Erythroblast (primary cell): ENCODE results near the gene C2CD3.
"Not testable (repeated sequence)": the region's sequence is repeated elsewhere in the genome, so short reads cannot be mapped to it uniquely, and the experiment has no call there.

Experiments used
- DNase-seq, 2 experiments: peaks; one replicate each; lab custom pipeline; 2025; lab: John Stamatoyannopoulos, UW
- GATA1 ChIP-seq: IDR thresholded peaks from 2 replicates; pipeline ENCODE4 v1.6.1; 2011; ENCODE audit warnings: low read depth, mild to moderate bottlenecking, control low read depth, low read length, moderate library complexity
- POLR2A ChIP-seq: IDR thresholded peaks from 2 replicates; pipeline ENCODE4 v1.6.1; 2011; ENCODE audit warnings: mild to moderate bottlenecking, low read length

C2CD3 gene

DNA sequence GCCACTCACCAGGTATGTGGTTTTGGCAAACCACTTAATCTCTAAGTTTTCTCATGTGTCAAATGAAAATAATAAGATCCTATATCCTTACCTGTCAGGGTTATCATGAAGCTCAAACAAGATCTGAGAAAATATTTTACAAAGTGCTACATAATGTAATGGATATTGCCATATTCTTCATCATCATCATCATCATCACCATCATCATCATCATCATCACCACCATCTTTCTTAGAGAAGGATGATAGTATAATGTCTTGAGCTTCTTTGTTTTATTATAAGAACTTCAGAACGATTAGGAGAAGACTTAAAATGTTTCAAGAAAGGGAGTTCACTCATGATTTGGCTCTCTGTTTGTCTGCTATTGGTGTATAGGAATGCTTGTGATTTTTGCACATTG lies 89.4 kb downstream of the C2CD3 start:
- TF ChIP-seq GATA1 (no peak), POLR2A (no peak)
- DNase-seq, result no peak

DNA sequence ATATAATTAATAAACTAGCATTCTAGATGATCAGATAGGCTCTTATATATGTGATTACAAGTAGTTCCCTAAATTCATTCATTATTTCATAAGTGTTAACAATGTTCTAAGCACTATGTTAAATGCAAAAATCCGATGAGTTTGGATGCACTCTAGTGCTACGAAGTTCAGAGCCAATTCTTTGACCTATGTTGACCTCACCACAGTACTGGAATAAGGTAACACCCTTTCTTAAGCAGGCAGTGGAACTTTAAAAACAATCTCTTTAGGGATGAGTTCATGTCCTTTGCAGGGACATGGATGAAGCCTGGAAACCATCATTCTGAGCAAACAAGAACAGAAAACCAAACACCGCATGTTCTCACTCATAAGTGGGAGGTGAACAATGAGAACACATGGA lies 93.6 kb downstream of the C2CD3 start:
- TF ChIP-seq POLR2A (no peak), GATA1 (no peak)
- DNase-seq, result peak in 1 of 2 experiments; percentile 21

DNA sequence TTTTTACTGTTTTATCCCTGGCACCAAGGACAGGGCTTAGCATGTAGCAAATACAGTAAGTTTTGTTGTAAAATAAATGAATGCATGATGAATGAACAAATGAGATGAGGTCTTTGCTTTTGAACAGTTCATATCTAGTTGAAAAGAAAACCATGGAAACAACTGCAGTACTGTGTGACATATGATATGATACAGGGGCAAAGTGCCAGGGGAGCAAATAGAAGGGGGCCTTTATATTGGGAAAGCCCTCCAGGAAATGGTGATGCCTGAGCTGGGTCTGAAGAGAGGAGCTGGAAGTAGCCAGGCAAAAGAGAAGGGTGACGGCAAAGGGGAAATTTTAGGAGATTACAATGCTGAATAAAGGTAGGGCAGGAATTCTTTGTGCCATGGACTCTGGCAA lies 98.1 kb downstream of the C2CD3 start:
- no peak for DNase-seq
- TF ChIP-seq POLR2A (no peak), GATA1 (no peak)

DNA sequence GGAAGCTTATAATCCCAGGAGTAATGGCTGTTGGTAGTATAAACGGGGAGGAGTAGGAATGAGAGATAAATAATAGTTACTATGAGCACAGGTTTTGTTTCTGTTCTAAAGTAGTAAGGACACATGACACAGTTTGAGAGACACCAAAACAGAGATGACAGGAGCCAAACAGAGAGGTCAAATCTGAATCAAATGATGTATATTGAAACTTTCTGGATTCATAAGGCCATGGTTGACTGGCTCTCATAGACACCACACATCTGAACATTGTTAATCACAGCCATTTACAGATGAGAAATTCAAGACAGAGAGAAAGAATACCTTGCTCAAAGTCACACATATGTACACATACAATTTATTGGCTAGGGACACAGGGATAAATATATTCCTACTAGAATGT lies 98.5 kb downstream of the C2CD3 start:
- DNase-seq, result no peak
- no peak for TF ChIP-seq GATA1
- no peak for TF ChIP-seq POLR2A

DNA sequence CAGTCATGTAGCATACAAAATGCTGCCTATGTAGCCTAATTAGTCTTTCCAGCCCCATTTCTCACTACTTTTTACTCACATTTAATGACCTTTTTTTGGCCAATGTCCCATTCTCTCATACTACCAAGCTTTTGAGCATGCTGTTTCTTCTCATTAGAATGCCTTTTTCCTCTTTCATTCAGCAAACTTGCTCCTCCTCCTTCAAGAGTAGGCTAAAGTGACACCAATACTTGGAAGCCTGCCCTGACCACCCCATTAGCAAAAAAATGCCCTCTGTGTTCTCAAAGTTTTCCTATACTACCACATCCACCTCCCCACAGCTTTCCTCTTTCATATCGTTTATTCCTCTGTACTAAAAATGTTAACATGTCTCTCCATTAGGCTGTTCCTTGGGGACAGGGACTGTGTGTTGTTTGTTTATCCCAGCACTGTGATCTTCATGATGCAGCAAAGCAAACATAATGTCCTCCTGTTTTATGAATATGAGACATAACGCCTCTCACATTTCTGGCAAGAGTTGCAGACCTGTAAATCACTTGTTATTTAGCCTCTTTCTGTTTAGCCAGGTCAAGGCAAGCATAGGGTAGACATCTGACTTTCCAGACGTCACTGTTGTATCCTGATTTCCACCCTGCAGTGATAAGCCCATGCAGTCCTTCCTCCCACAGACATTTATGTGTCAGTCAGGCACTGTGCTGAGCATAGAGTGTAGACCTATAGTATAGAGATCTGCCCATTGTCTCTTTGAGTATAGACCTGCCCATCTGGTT lies 99.9 kb downstream of the C2CD3 start:
- TF ChIP-seq GATA1 (no peak), POLR2A (peak; percentile 59)
- DNase-seq, result peak; percentile 65 to 71

DNA sequence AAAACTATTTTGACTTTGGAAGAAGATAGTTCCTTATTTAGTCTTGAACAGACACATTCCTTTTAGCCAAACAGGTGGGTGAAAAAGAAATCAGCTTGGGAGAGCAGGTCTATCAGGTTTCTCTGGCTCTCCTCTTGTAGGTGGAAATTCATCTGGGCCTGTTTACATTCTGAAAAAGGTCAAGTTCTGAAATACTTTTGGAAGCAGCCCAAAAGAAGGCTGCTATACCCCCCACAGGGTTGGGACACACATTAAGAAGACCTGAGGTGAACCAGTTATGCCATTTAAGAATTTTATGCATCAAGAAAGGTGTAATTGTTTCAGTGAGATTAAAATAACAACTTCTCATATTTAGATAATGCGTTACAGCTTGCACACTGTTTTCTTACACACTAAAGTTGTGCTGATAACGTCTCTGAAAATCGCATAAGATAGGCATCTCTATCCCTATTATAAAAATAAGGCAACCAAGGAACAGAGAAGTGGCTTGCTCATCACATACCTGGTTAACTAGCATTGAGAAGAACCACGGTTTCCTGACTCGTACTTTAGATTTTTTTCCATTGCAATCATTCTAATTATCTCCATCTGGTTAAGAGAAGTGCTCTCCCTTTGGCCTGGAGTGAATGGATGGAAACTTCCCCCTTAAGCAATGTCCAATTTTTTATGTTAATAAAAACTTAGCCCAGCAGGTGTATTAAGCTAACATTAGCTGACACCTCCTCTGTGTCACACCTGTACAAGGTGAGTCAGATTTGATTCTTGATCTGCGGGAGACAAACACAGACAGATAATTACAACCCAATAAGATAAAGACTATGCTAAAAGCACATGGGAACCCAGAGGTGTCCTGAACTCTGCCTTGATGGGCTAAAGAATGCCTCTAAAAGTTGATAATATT lies 101.4 kb downstream of the C2CD3 start:
- TF ChIP-seq POLR2A, result no peak
- no peak for TF ChIP-seq GATA1

DNA sequence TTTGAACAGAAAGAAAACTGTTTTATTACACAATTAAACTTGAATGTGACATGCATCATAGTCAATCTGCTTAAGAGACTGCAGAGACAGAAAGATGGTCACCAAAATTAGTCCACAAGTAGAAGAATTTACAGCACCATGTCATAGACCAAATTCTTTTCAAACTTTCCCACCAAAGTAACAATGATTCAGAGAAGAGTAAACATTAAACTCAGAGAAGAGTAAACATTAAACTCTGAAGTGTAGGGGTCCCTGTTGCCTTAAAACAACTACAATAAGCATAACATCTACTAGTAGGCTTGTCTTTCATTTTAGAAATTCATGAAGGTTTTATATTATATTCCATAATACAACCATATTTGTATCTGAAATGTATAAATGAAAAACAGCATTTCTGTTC lies 104.1 kb downstream of the C2CD3 start:
- DNase-seq, result not testable (repeated sequence)

More for the DNA sequence above, 101.4 kb downstream of the C2CD3 start:
- DNase-seq, result no peak

DNA sequence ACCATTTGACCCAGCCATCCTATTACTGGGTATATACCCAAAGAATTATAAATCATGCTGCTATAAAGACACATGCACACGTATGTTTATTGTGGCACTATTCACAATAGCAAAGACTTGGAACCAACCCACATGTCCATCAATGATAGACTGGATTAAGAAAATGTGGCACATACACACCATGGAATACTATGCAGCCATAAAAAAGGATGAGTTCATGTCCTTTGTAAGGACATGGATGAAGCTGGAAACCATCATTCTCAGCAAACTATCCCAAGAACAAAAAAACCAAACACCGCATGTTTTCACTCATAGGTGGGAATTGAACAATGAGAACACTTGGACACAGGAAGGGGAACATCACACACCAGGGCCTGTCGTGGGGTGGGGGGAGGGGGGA lies 105.3 kb downstream of the C2CD3 start:
- DNase-seq, result not testable (repeated sequence)

DNA sequence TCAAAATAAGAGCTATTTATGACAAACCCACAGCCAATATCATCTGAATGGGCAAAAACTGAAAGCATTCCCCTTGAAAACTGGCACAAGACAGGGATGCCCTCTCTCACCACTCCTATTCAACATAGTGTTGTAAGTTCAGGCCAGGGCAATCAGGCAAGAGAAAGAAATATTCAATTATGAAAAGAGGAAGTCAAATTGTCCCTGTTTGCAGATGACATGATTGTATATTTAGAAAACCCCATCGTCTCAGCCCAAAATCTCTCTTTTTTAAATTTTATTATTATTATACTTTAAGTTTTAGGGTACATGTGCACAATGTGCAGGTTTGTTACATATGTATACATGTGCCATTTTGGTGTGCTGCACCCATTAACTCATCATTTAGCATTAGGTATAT lies 107.2 kb downstream of the C2CD3 start:
- DNase-seq, result not testable (repeated sequence)

DNA sequence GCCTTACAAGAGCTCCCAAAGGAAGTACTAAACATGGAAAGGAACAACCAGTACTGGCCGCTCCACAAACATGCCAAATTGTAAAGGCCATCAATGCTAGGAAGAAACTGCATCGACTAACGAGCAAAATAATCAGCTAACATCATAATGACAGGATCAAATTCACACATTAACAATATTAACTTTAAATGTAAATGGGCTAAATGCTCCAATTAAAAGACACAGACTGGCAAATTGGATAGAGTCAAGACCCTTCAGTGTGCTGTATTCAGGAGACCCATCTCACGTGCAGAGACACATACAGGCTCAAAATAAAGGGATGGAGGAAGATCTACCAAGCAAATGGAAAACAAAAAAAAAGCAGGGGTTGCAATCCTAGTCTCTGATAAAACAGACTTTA lies 109.2 kb downstream of the C2CD3 start:
- not testable (repeated sequence) for DNase-seq

DNA sequence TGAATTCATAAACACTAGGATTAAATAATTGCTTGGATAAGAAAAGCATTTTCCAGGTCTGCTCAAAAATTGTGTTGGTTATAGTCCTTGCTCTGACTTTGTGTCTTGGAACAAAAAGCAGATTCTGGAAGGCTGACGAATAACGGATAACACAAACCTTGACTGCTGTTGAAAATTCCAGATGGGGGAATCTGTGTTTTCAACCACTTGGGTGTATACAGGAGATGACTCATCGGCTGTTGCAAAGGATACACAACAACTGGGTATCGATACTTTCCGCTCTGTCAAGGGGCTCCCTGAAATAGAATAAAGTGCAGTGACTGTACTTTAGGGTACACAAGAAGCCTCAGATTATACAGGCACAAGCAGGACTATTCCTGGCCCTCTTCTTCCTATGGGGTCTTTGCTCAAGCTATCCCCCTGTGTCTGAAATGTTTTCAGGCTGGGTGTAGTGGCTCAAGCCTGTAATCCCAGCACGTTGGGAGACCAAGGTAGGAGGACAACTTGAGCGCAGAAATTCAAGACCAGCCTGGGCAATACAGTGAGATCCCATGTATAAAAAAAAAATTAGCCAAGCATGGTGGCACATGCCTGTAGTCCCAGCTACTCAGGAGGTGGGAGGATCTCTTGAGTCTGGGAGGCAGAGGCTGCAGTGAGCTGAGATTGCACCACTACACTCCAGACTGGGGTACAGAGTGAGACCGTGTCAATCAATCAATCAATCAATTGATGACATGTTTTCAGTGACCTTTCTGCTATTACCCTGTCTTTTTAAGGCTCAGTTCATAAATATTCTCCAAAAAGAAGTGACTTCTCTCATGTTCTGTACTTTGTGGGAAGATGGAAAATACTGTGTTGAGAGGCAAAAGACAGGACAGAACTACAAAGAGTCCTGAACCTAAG lies 113.3 kb downstream of the C2CD3 start:
- peak; percentile 11 to 48 for DNase-seq
- TF ChIP-seq GATA1, result no peak
- no peak for TF ChIP-seq POLR2A

DNA sequence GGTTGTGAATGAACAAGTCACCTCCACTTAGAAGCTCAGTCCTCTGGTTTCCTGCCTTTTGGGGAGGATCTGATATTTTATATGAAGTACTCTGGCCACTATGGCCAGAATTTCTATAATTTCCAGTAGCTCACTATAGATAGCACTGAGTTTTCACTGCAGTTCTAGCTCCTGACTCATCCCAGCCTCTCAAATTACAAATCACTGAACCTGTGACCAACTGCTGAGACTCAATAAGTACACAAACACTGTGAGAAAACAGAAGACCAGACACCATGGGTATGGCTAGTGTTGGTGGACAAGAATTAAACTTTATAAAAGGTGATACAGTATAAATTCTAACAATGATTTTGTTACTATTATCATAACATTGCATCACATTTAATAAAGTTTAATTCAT lies 114.9 kb downstream of the C2CD3 start:
- TF ChIP-seq GATA1 (no peak), POLR2A (peak; percentile 16)
- DNase-seq, result no peak

DNA sequence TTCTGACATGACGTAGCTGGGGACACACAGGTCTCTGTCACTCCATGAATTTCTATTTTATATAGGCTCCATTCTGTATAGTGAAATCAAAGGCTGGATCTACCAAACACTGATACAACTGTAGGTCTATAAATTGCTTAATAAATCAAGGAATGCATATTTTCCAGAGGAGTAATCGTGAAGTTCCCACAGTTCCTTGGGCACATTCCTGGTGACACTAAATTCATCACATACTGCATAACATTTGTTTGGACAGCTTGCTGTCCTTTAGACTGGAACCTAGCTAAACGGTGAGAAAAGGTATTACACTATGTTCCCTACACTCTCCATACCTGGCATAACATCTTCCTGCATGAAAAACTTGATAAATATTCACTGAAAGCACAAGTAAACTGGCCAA lies 120.3 kb downstream of the C2CD3 start:
- TF ChIP-seq GATA1, result no peak
- no peak for TF ChIP-seq POLR2A
- no peak for DNase-seq

DNA sequence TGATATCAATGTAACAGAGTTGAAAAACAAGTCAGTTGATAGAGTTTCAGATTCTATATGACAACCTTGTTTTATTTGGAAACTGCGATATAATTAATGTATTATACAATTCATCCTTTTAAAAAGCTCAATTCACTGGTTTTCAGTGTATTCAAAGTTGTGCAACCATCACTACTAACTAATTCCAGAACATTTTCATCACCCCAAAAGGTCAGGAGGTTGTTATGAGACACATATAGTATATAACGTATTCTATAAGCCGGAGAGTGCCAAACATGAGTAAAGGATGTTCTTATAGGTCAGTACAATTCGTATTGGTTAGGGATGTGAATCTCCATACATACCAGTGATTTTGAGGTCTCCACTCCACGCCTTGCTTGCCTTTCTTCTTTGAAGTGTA lies 121.8 kb downstream of the C2CD3 start:
- TF ChIP-seq GATA1, result no peak
- no peak for TF ChIP-seq POLR2A
- DNase-seq, result no peak
